ENCODE results near the gene B4GALT2.

- TF ChIP-seq CTCF (IDR thresholded peaks at IDR 0.05): no peak
- TF ChIP-seq POLR2A (IDR thresholded peaks at IDR 0.05): no peak
These were observed 60.1 kb downstream of the B4GALT2 start for GRCh38 chr1:44038876-44039657.
